Measurements from ENCODE around the gene OR5B12.
"Not testable (repeated sequence)": the region's sequence is repeated elsewhere in the genome, so short reads cannot be mapped to it uniquely, and the experiment has no call there.

The OR5B12 gene
- 0 reads per million in 2 donors for total RNA-seq

DNA sequence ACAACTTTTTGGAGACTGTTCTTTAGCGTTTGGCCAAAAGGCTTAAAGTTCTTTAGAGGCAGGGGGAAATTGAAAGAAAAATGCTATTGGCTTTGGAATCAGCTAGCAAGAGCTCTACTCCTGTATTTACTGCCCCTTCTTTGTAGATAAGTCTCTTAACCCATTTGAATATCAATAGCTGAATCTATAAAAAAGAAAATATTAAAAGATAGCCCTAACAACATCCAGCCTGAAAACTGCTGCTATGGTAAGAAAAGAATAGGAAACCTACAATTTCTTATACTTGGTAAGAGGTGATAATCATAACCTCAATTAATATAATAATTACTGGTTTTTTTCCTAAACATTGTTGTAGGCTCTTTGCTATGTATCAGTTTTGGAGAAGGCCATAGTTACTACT, at the start of gene OR5B12:
OR5B12 (minus strand) TSS at position 101 of the 400 bp plus-strand sequence. CDS start 2,085 bp downstream, outside the sequence.
- no peak for DNase-seq

DNA sequence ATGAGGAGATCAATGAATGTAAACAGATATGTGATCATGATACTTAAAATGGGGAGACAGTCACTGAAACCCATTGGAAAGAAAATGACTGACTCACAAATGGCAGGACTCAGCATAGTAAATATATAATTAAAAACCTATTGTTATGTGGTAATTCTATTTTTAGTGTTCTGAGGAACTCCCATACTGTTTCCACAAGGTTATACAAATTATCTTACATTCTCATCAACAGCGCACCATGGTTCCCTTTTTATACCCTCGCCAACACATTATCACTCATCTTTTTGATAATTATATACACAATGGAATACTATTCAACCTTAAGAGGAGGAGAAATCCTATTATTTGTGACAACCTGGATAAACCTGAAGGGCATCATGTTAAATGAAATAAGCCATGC, 48.8 kb upstream of the OR5B12 start:
- no peak for DNase-seq

DNA sequence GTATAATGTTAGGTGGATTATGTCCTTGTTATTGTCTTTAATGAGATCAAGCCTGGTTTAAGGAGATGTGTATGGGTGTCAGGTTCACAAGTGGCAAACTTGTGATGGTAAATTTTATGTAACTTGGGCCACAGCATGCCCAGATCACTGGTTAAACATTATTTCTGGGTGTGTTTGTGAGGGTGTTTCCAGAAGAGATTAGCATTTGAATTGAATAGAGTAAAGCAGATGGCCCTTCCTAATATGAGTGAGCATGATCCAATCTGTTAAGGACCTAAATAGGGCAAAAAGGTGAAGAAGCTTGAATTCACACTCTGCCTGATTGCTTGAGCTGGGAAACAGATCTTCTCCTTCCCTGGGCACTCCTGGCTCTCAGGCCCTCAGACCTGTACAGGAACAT, 45.1 kb upstream of the OR5B12 start:
- no peak for DNase-seq

DNA sequence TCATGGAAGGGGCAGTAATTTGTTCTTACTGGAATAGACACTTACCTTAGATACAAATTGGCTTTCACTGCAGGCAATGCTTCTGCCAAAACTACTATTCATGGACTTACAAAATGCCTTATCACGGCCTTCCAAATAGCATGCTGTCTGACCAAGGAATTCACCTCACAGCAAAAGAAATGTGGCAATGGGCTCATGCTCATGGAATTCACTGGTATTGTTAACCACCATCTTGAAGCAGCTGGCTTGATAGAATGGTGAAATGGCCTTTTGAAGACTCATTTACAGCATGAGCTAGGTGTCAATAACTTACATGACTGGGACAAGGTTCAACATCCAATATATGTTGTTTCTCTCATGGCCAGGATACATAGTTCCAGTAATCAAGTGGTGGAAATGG, 43.9 kb upstream of the OR5B12 start:
- no peak for DNase-seq

GRCh38 chr11:58471892-58472291, 29.9 kb upstream of the OR5B12 start:
- no peak for DNase-seq

- no peak for DNase-seq
Measured at GRCh38 chr11:58466293-58466692, 24.3 kb upstream of the OR5B12 start.

DNA sequence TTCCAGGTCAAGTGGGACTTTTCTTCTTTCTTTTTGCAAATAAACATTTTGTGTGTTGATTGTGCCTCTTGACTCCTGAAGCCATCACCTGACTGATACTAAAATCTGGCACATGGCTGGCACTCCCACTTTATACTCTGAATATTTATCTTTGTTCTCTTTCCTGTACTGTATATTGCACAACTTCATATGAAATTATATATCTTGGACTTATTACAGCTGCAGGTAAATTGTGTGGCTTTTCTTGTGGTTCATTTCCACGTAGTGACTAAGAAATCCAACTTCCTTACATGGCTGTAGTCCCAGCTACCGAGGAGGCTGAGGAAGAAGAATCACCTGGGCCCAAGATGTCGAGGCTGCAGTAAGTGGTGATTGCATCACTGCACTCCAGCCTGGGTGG, 23.7 kb upstream of the OR5B12 start:
- DNase-seq, result no peak

GRCh38 chr11:58451585-58451984, 9.5 kb upstream of the OR5B12 start:
- DNase-seq, result no peak

GRCh38 chr11:58446294-58446693, 4.3 kb upstream of the OR5B12 start:
- no peak for DNase-seq

- no peak for DNase-seq
Measured at GRCh38 chr11:58444300-58444699, 2.3 kb upstream of the OR5B12 start.

DNA sequence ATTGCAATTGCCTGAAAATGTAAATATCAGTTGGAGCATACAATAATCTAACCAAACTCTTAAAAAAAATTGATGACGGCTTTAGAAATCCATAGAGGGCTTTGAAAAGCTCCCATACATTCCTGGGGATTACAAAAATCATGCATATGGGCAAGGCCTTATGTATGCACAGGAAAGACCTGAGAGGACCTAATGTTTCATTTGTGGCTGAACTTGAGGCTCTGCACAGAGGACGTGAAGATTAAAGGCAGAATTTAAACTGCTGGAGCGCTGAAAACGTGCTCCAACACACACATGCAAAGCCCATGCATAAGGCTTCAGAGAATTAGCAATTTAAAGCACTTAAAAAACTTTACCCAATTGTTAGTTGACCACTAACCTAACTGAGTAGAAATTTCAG, 3.5 kb downstream of the OR5B12 start:
- no peak for DNase-seq

DNA sequence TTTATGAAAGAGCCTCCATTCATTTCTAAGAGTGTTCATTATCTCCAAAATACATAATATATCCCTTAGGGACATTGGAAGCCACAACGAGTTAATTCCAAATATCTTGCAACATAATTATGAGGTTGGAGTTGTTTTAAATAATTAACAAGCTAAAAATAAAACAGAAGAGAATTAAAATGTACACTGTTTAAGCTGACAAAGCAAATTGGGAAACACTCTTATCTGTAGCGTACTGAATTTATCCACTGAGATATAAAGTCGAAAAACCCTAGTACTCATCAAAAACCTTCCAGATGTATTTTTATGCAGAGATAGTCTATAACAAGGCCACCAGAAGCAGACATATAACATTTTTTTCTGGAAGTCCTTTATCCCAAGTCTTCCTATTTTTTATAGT, 7.8 kb downstream of the OR5B12 start:
- no peak for DNase-seq

DNA sequence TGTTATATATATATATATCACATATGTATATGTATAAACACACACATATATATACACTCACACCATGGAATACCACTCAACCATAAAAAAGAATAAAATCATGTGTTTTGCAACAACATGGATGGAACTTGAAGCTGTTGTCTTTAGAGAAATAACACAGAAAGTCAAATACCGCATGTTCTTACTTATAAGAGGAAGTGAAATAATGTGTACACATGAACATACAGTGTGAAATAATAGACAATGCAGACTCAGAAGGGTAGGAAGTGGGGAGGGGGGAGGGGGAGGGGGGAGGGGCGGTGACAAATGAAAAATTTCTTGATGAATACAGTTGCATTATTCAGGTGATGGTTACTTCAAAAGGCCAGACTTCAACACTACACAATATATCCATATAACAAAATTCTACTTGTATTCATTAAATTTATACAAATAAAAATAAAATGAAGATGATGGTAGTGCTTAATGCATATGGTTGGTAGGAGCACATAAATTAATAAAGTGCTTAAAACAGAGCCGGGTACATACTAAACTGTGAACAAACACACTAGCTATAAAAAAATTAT, 8.3 kb downstream of the OR5B12 start:
- DNase-seq, result no peak

- no peak for DNase-seq
Measured at GRCh38 chr11:58429273-58429672, 12.8 kb downstream of the OR5B12 start.

DNA sequence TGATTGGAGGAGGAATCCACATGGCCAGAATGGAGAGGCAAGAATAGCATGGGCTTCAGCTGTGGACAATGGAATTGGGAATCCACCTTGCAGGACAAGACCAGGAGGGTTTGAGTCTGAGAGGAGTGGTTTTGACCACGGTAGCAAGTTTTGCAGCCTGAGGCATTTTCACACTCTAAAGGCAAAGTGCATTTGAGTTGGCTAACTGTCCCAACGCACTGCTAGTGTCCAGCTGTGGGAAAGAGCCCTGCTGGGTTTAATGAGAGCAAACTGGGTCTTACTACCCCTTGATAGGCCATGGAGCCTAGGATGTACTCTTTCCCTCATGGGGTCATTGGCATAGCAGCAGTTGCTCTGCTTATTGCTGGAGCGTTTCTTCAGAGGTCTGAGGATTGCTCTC, 14.0 kb downstream of the OR5B12 start, which contains the start of gene OR5B2:
OR5B2 (minus strand) TSS at position 101 of the 400 bp plus-strand sequence. CDS start 4,860 bp downstream, outside the sequence.
- no peak for DNase-seq

DNA sequence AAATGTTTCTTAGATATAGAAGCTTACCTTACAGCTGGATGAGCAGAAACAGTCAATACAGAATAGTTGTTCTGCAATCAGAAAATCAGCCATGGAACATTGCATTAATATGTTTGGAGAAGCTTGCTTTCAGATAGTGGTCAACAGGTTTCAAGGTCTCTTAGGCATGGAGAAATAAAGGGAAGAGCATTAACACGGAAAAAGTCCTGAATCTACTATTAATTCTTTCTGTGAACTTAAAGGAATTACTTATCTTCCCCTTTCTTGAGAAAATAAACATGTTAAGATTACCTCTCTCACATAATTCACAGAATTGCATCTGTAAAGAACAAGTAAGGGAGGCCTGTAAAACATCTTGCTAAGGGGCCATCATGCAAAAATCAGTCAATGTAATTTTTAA, 35.3 kb downstream of the OR5B12 start, which contains the start of gene OR5B3:
OR5B3 (minus strand) TSS at position 101 of the 400 bp plus-strand sequence. CDS start 3,465 bp downstream, outside the sequence.
- no peak for DNase-seq

DNA sequence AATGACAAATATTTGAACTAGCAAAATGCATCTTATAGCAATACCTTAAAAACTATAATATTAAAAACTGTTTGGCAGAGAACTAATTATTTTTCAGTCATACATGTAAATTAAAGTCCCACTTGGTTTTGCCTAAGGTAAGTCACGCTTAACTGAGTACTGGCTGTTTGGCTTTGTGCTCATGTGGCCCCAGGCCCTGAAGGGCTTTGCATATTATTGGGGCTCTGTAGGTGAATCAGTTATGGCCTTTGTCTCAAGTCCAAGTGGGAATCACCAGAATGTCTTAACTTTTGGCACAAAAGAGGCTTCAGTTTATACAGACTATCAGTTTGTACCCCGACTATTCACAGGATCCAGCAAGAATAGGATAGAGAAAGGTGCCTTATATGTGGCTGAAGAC, 42.4 kb downstream of the OR5B12 start:
- not testable (repeated sequence) for DNase-seq

GRCh38 chr11:58395581-58395980, 46.5 kb downstream of the OR5B12 start:
- DNase-seq, result no peak

DNA sequence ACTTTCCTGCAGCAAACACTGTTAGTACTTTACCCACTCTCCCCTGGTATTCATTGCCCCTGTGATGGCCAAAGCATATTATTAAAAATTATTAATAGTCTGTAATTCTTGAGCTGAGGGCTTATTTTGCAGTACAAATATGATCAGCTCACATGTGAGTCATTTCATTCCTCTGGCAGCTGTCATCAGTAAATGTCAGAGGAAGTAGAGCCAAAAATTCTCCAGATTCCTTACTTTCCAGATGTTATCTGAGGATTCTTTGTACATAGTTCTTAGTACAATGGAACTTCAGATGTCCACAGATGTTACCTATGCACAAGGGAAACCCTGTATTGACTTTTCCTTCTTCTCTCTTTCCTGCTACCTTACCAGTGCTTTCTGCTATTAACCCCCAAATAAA, 47.8 kb downstream of the OR5B12 start:
- no peak for DNase-seq

DNA sequence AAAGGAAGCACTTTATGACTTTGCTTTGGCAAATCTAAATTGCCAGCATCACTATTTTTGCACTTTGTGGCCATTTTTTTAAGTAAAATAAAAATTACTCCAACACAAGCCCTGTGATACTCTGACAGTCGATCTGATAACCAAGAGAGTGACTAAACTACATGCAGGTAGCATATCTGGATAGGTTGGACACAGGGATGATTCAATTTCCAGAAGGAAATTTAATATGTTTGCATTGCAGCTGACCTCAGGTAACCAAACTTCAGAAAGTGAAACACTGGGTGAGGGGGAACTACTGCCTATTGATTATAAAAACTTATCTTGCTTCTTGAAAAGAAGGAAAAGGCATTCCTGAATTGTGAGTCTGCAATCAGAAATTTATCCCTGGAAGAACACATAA, 49.3 kb downstream of the OR5B12 start:
- no peak for DNase-seq

DNA sequence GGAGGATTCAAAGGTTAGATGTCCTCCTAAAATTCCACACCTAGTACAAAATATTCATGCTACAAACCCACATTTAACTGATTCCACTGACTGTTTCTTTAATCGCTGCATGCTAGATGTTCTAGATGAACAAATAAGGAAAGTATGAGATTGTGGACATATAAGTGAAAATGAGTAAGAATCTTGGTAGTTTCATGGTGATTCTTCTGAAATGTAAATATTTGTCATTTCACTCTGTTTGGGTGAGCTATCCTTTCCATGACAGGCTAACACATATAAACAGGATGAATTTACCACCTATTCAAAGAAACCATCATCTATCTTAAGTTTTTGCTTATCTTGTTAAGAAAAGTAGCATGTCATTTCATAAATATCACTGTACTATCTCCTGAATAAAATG, 50.2 kb downstream of the OR5B12 start:
- DNase-seq, result no peak

- no peak for DNase-seq
Measured at GRCh38 chr11:58390551-58391063, 51.4 kb downstream of the OR5B12 start.
